HepG2 (cell line): ENCODE measurements around the gene SFMBT1. TPM values are rescaled to one million over a fixed set of nuclear protein-coding genes. Genes with fewer than 3 reads are reported as not detected.

ENCODE experiments used
- ADNP ChIP-seq: sonication (generic); formaldehyde crosslinking; IDR thresholded peaks from 2 replicates; pipeline ENCODE4 v1.4.0; 2020; ENCODE audit warnings: missing genetic modification reagents
- BHLHE40 ChIP-seq: IDR thresholded peaks from 2 replicates; pipeline ENCODE4 v1.6.1; 2011; ENCODE audit warnings: low read length, improper control_type of control experiment
- GABPB1 ChIP-seq: IDR thresholded peaks from 2 replicates; pipeline ENCODE4 v1.6.1; 2016; ENCODE audit warnings: mild to moderate bottlenecking, missing genetic modification reagents, moderate library complexity, missing compliant biosample characterization
- HIVEP1 ChIP-seq: sonication (generic); formaldehyde crosslinking; IDR thresholded peaks from 2 replicates; pipeline ENCODE4 v1.4.0; 2020; ENCODE audit warnings: mild to moderate bottlenecking, missing genetic modification reagents
- MEIS1 ChIP-seq: sonication (generic); formaldehyde crosslinking; IDR thresholded peaks from 2 replicates; pipeline ENCODE4 v1.9.0; 2021; ENCODE audit warnings: mild to moderate bottlenecking, missing genetic modification reagents, moderate library complexity, borderline replicate concordance
- MTF1 ChIP-seq: sonication (generic); formaldehyde crosslinking; IDR thresholded peaks from 2 replicates; pipeline ENCODE4 v1.5.0; 2020; ENCODE audit warnings: missing genetic modification reagents
- NR3C1 ChIP-seq: sonication (generic); formaldehyde crosslinking; IDR thresholded peaks from 2 replicates; pipeline ENCODE4 v1.4.0; 2020; ENCODE audit warnings: missing genetic modification reagents
- PCBP2 ChIP-seq: fragments of 200-400 bp; formaldehyde crosslinking; optimal IDR thresholded peaks from 2 replicates; pipeline ENCODE3; 2018; ENCODE audit warnings: low read length, low read depth; ENCODE audit not compliant: poor library complexity, severe bottlenecking
- RFXAP ChIP-seq: sonication (generic); formaldehyde crosslinking; IDR thresholded peaks from 2 replicates; pipeline ENCODE4 v1.4.0; 2020; ENCODE audit warnings: missing genetic modification reagents, borderline replicate concordance
- ZBTB38 ChIP-seq: sonication (generic); formaldehyde crosslinking; IDR thresholded peaks from 2 replicates; pipeline ENCODE4 v1.5.1; 2020; ENCODE audit warnings: mild to moderate bottlenecking, missing genetic modification reagents
- ZNF446 ChIP-seq: sonication (generic); formaldehyde crosslinking; IDR thresholded peaks from 2 replicates; pipeline ENCODE4 v1.5.0; 2020; ENCODE audit warnings: mild to moderate bottlenecking, missing genetic modification reagents
- ZNF562 ChIP-seq: sonication (generic); formaldehyde crosslinking; IDR thresholded peaks from 2 replicates; pipeline ENCODE4 v1.8.0; 2022; ENCODE audit warnings: missing genetic modification reagents, borderline replicate concordance
- ZNF878 ChIP-seq: sonication (generic); formaldehyde crosslinking; IDR thresholded peaks from 2 replicates; pipeline ENCODE4 v1.8.1; 2023; ENCODE audit warnings: mild to moderate bottlenecking, missing genetic modification reagents, moderate library complexity
- ZZZ3 ChIP-seq: sonication (generic); formaldehyde crosslinking; IDR thresholded peaks from 2 replicates; pipeline ENCODE4 v1.4.0; 2020; ENCODE audit warnings: missing genetic modification reagents, mild to moderate bottlenecking, borderline replicate concordance
- polyA plus RNA-seq, 8 experiments: library from polyadenylated mRNA; depleted of rRNA in 3 of 8; stranded (reverse) in 7 of 8; unstranded in 1 of 8; fragments of >200 nt; fragmentation: Illumina TruSeq in 4 of 8; extraction: Trizol in 4 of 8; gene quantifications; 2 replicates each; pipeline versions ENCODE4 v1.2.1 to v1.2.3, GENCODE V29; 2011 to 2016; ENCODE audit warnings: low read depth in 4 of 8, missing spikeins in 1 of 8, mixed read lengths in 1 of 8; ENCODE audit not compliant: insufficient read depth in 1 of 8
- total RNA-seq, 5 experiments: library from RNA; depleted of rRNA; stranded (reverse); fragments of >200 nt; fragmentation: Illumina TruSeq; extraction: Trizol; gene quantifications; 2 replicates each; pipeline ENCODE4 v1.2.3, GENCODE V29; 2016; ENCODE audit warnings: low read depth in 1 of 5
- TF ChIP-seq, protein P1 (sequence below): sonication (generic); formaldehyde crosslinking; IDR thresholded peaks from 2 replicates; pipeline ENCODE4 v1.9.0; 2021; ENCODE audit warnings: missing genetic modification reagents, borderline replicate concordance
- TF ChIP-seq, protein P2 (sequence below): sonication (generic); formaldehyde crosslinking; IDR thresholded peaks from 2 replicates; pipeline ENCODE4 v1.5.1; 2020; ENCODE audit warnings: missing genetic modification reagents, mild to moderate bottlenecking, borderline replicate concordance
- TF ChIP-seq, protein P3 (sequence below): sonication (generic); formaldehyde crosslinking; IDR thresholded peaks from 2 replicates; pipeline ENCODE4 v1.4.0; 2020; ENCODE audit warnings: missing genetic modification reagents
- TF ChIP-seq, protein P4 (sequence below): sonication (generic); formaldehyde crosslinking; conservative IDR thresholded peaks from 2 replicates; pipeline ENCODE4 v1.5.0; 2020; ENCODE audit warnings: missing genetic modification reagents

Gene SFMBT1
- total and polyA plus RNA-seq, 2 of the 13 experiments (the other 11 are each of a cell fraction or from before 2014, with no cell fraction given) = 3.8 to 12.8 TPM

DNA sequence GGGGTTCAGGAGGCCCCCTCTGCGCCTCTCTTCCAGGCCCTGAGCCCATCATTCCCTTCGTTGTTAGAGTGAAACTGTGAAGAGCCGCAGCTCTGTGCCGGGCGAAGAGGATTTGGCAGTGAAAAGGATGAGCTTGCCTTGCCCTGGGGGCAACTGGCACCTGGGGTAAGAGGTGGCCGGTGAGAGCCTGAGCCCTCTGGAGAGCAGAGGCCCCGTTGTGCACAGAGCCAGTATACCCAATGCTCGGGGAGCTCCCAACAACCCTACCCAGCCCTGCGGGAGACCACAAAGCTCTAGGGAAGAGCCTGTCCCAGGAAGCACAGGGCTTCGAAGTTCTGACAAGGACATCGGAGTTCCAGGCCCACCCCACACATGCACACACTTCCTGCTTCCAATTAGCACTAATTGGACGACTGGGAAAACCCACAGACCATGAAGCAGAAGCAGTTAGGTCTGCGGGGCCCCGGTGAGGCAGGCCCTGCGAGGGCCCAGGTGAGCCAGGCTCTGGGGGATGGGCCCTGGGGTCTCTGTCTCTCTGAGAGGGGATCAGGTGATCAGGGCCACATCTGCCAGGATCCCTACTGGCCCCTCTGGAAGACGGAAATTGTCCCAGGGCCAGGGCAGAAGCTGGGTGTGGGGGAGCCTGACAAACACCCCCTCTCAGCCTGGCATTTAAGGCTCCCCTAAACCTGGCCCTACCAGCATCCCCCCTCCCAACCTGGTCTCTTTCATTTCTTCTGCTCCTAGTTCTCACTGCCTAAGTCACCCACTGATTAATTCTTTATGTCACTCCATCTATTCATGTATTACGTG, 27.9 kb upstream of the SFMBT1 start (continued):
- TF ChIP-seq ZNF562 (CRISPR knock-in tag) (no peak), ZNF878 (CRISPR knock-in tag) (no peak), HIVEP1 (CRISPR knock-in tag) (no peak), BHLHE40 (no peak), GABPB1 (CRISPR knock-in tag) (no peak), NR3C1 (CRISPR knock-in tag) (no peak), ZZZ3 (CRISPR knock-in tag) (no peak), RFXAP (CRISPR knock-in tag) (no peak), ADNP (CRISPR knock-in tag) (no peak), ZBTB38 (peak; percentile 38; the same call in 1 of the 2 replicates), MEIS1 (CRISPR knock-in tag) (no peak), PCBP2 (no peak), ZNF446 (CRISPR knock-in tag) (no peak), MTF1 (CRISPR knock-in tag) (no peak)
- TF ChIP-seq, protein P1, sequence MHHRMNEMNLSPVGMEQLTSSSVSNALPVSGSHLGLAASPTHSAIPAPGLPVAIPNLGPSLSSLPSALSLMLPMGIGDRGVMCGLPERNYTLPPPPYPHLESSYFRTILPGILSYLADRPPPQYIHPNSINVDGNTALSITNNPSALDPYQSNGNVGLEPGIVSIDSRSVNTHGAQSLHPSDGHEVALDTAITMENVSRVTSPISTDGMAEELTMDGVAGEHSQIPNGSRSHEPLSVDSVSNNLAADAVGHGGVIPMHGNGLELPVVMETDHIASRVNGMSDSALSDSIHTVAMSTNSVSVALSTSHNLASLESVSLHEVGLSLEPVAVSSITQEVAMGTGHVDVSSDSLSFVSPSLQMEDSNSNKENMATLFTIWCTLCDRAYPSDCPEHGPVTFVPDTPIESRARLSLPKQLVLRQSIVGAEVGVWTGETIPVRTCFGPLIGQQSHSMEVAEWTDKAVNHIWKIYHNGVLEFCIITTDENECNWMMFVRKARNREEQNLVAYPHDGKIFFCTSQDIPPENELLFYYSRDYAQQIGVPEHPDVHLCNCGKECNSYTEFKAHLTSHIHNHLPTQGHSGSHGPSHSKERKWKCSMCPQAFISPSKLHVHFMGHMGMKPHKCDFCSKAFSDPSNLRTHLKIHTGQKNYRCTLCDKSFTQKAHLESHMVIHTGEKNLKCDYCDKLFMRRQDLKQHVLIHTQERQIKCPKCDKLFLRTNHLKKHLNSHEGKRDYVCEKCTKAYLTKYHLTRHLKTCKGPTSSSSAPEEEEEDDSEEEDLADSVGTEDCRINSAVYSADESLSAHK (CRISPR knock-in tag) = no peak
- TF ChIP-seq, protein P2, sequence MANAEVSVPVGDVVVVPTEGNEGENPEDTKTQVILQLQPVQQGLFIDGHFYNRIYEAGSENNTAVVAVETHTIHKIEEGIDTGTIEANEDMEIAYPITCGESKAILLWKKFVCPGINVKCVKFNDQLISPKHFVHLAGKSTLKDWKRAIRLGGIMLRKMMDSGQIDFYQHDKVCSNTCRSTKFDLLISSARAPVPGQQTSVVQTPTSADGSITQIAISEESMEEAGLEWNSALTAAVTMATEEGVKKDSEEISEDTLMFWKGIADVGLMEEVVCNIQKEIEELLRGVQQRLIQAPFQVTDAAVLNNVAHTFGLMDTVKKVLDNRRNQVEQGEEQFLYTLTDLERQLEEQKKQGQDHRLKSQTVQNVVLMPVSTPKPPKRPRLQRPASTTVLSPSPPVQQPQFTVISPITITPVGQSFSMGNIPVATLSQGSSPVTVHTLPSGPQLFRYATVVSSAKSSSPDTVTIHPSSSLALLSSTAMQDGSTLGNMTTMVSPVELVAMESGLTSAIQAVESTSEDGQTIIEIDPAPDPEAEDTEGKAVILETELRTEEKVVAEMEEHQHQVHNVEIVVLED = no peak
- TF ChIP-seq, protein P3, sequence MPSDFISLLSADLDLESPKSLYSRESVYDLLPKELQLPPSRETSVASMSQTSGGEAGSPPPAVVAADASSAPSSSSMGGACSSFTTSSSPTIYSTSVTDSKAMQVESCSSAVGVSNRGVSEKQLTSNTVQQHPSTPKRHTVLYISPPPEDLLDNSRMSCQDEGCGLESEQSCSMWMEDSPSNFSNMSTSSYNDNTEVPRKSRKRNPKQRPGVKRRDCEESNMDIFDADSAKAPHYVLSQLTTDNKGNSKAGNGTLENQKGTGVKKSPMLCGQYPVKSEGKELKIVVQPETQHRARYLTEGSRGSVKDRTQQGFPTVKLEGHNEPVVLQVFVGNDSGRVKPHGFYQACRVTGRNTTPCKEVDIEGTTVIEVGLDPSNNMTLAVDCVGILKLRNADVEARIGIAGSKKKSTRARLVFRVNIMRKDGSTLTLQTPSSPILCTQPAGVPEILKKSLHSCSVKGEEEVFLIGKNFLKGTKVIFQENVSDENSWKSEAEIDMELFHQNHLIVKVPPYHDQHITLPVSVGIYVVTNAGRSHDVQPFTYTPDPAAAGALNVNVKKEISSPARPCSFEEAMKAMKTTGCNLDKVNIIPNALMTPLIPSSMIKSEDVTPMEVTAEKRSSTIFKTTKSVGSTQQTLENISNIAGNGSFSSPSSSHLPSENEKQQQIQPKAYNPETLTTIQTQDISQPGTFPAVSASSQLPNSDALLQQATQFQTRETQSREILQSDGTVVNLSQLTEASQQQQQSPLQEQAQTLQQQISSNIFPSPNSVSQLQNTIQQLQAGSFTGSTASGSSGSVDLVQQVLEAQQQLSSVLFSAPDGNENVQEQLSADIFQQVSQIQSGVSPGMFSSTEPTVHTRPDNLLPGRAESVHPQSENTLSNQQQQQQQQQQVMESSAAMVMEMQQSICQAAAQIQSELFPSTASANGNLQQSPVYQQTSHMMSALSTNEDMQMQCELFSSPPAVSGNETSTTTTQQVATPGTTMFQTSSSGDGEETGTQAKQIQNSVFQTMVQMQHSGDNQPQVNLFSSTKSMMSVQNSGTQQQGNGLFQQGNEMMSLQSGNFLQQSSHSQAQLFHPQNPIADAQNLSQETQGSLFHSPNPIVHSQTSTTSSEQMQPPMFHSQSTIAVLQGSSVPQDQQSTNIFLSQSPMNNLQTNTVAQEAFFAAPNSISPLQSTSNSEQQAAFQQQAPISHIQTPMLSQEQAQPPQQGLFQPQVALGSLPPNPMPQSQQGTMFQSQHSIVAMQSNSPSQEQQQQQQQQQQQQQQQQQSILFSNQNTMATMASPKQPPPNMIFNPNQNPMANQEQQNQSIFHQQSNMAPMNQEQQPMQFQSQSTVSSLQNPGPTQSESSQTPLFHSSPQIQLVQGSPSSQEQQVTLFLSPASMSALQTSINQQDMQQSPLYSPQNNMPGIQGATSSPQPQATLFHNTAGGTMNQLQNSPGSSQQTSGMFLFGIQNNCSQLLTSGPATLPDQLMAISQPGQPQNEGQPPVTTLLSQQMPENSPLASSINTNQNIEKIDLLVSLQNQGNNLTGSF (CRISPR knock-in tag) = 0 out of 2 replicates have a peak, but pooled peaks have one; percentile 31
- TF ChIP-seq, protein P4, sequence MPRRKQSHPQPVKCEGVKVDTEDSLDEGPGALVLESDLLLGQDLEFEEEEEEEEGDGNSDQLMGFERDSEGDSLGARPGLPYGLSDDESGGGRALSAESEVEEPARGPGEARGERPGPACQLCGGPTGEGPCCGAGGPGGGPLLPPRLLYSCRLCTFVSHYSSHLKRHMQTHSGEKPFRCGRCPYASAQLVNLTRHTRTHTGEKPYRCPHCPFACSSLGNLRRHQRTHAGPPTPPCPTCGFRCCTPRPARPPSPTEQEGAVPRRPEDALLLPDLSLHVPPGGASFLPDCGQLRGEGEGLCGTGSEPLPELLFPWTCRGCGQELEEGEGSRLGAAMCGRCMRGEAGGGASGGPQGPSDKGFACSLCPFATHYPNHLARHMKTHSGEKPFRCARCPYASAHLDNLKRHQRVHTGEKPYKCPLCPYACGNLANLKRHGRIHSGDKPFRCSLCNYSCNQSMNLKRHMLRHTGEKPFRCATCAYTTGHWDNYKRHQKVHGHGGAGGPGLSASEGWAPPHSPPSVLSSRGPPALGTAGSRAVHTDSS (CRISPR knock-in tag) = no peak
